ENCODE measurements around the gene NDRG3.

NDRG3 gene

DNA sequence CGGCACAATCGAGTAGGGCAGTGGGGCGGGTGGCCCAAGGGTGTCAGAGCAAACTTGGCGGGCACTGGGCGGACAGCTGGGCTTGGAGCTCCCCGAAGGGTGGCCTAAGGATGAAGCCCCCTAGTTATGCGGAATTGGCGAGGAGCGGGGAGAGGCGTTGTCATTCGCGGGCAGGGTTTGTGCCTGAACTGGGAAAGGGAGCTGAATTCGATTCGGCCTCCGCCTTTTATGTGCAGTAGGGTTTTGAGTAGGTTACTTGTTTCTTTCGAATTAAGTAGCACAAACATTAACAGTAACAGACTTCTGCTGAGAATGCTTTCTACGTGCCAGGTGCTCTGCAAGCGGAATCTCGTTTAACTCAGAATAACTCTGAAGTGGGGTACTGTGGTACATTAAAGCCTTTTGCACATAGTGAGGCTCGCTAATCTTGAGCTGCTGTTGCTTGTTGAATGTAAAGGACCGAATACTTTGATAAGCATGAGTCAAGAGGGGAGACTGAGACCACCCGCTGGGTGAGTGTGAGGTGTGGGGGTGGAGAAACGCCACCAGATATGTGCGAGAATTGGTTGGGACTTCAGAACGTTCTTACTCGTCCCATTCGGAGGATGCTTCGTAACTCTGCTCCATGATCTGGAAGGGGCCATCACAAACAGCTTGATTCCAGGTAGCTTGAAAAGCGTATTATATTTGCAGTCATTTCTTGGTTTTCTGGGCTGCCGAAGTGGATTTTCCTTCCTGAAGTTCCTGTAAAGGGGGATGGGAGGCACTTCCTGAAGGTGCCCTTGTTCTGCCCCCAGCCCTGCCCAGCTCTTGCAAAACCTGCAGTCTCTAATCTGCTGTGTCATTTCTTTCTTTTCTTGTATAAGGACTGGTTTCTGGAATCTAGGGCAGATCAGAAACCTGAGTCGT, 139.5 kb downstream of the NDRG3 start:
- DNase-seq (ENCODE audit: low read depth): no peak

DNA sequence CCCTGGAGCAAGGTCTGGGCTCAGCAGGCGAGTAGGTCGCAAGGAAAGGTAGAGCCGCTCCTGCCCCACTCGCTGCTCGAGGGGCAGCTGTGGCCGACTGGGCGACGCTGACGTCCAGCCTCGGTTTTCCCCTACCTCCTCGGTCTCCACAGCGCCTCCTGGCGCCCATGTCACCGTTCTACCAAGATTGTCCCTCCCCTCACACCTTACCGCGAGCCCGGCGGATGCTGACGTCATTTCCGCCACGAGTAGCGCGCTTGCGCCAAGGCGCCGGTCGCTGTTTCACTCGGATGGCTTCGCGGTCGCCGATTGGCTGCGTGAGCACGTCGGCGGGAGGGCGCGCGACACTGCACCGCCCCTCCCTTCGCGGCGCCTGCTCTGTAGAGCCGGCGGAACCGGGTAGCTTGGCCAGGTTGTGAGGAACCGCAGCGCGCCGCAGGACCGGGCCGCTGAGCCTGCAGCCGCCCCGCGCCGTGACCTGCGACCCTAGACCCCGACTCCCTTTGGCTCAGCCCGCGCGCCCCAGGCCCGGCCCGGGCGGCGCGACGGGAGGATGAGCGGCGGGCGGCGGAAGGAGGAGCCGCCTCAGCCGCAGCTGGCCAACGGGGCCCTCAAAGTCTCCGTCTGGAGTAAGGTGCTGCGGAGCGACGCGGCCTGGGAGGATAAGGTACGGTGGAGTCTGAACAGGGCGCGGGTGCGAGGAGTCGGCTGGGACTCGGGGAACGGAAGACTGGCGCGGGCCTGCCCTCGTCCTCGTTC, 140.3 kb downstream of the NDRG3 start, which contains the start of gene RAB5IF:
Gene RAB5IF (plus strand): TSS at position 381 of the 759 bp plus-strand sequence. CDS start 173 bp downstream, at position 554.
- DNase-seq (ENCODE audit: low read depth): peak; percentile 82

DNA sequence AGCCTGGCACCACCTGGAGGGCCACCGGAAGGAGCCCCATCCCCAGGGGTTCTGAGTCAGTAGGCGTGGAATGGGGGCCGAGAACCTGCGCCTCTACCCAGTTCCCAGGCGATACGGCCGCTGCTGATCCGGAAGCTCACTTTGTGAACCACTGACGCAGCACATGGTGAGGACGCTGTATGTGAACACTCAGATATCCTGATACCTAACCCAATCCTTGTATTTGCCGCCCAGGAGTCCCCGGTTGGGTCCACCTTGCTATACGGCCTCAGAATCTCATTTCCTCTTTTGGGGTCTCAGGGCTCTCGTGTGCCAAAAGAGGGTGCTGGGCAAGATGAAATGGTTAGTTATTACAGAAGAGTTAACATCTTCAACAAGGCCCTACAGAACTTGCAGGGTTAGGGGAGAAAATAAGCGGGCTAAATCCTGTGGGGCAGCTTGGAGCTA, 140.9 kb downstream of the NDRG3 start:
- no peak for DNase-seq (ENCODE audit: low read depth)

Measured in GM04503 (cell line).